HepG2 (cell line): ENCODE data around the gene BAIAP2L1. TPM values are rescaled to one million over a fixed set of nuclear protein-coding genes. Genes with fewer than 3 reads are reported as not detected.

Experiments
- ATAC-seq: fragments of 200-7000 bp; cut with Tn5 transposase; 3 replicates; pipeline ENCODE4 v1.9.1; 2020; ENCODE audit warnings: mild to moderate bottlenecking, moderate library complexity
- BruUV-seq: library from RNA; stranded (reverse); fragments of 400-500 nt; replicated peaks from 2 replicates; lab custom pipeline; 2021; lab: Mats Ljungman, UMichigan
- CTCF ChIA-PET: fragments of 300-600 bp; formaldehyde crosslinking; extraction: SDS; loops from one replicate; lab custom pipeline; 2021; ENCODE audit warnings: low total read pairs, inconsistent platforms, low intra/inter-chr PET ratio; lab: Yijun Ruan, JAX
- POLR2A ChIA-PET: fragments of 350-600 bp; sonication (Branson Sonifier 250); formaldehyde crosslinking; loops from one replicate; lab custom pipeline; 2020; ENCODE audit warnings: antibody characterized with exemption, inconsistent platforms; lab: Yijun Ruan, JAX
- DNase-seq: peaks from one replicate; pipeline ENCODE4 v3.0.0-alpha.2; 2015; ENCODE audit warnings: low spot score
- FAIRE-seq: peaks from 3 replicates; lab custom pipeline; 2011; peaks lifted over from hg19 to GRCh38; lab: Jason Lieb, UNC
- H2AFZ ChIP-seq: one replicate; pipeline ENCODE4 v1.6.1; 2011; ENCODE audit warnings: low read length, inconsistent platforms
- H3K27ac ChIP-seq: fragments of 300-600 bp; 3 replicates; pipeline ENCODE4 v1.8.0; 2011; ENCODE audit warnings: mixed run types, mild to moderate bottlenecking, mixed read lengths, low read length, inconsistent platforms; ENCODE audit not compliant: insufficient read depth; ENCODE audit errors: extremely low read length
- H3K27me3 ChIP-seq, 2 experiments: fragments of 200-600 bp in 1 of 2; 2 replicates in 1 of 2; 3 replicates in 1 of 2; pipeline versions ENCODE4 v1.6.0 to v1.8.0; 2011; ENCODE audit warnings: low read length in 2 of 2, mild to moderate bottlenecking in 2 of 2, moderate library complexity in 2 of 2, inconsistent platforms in 1 of 2; ENCODE audit not compliant: insufficient read depth in 2 of 2, control insufficient read depth in 1 of 2
- H3K36me3 ChIP-seq, 2 experiments: fragments of 200-600 bp in 1 of 2; replicated peaks in 1 of 2; 2 replicates in 1 of 2; 3 replicates in 1 of 2; pipeline versions ENCODE4 v1.5.1 to v1.8.0; 2011; ENCODE audit warnings: low read length in 2 of 2, inconsistent platforms in 1 of 2; ENCODE audit not compliant: insufficient read depth in 2 of 2, control insufficient read depth in 1 of 2
- H3K4me1 ChIP-seq: 2 replicates; pipeline ENCODE4 v1.5.1; 2012; ENCODE audit warnings: low read length, inconsistent platforms; ENCODE audit not compliant: insufficient read depth
- H3K4me2 ChIP-seq: 2 replicates; pipeline ENCODE4 v1.6.0; 2011; ENCODE audit warnings: low read depth, low read length, inconsistent platforms
- H3K4me3 ChIP-seq, 3 experiments: fragments of 200-600 bp in 1 of 3; sonication (generic), shearing (Covaris generic) in 1 of 3; replicated peaks in 1 of 3; 2 replicates each; pipeline ENCODE4 v1.5.1; 2011 to 2016; ENCODE audit warnings: low read length in 3 of 3, inconsistent platforms in 2 of 3, low read depth in 2 of 3, mild to moderate bottlenecking in 2 of 3, control low read depth in 1 of 3, mixed read lengths in 1 of 3; ENCODE audit not compliant: insufficient read depth in 1 of 3
- H3K79me2 ChIP-seq: one replicate; pipeline ENCODE4 v1.6.1; 2011; ENCODE audit warnings: low read length, inconsistent platforms; ENCODE audit not compliant: insufficient read depth
- H3K9ac ChIP-seq: 2 replicates; pipeline ENCODE4 v1.6.0; 2011; ENCODE audit warnings: mild to moderate bottlenecking, low read depth, low read length, inconsistent platforms; ENCODE audit not compliant: insufficient read depth
- H3K9me3 ChIP-seq: 2 replicates; pipeline ENCODE4 v1.5.1; 2012; ENCODE audit warnings: mild to moderate bottlenecking, low read length
- H4K20me1 ChIP-seq: 2 replicates; pipeline ENCODE4 v1.6.0; 2011; ENCODE audit warnings: inconsistent platforms, mild to moderate bottlenecking, low read length, moderate library complexity; ENCODE audit not compliant: insufficient read depth
- GTF3A ChIP-seq: sonication (generic); formaldehyde crosslinking; conservative IDR thresholded peaks from 2 replicates; pipeline ENCODE4 v1.4.0; 2020; ENCODE audit warnings: mild to moderate bottlenecking, missing genetic modification reagents
- ISL2 ChIP-seq: sonication (generic); formaldehyde crosslinking; IDR thresholded peaks from 2 replicates; pipeline ENCODE4 v1.5.0; 2020; ENCODE audit warnings: missing genetic modification reagents
- POLR2G ChIP-seq: fragments of 200-400 bp; formaldehyde crosslinking; IDR thresholded peaks from 2 replicates; pipeline ENCODE4 v1.6.1; 2018; ENCODE audit warnings: mild to moderate bottlenecking, low read depth, low read length, moderate library complexity
- RBFOX2 ChIP-seq: fragments of 200-400 bp; formaldehyde crosslinking; IDR thresholded peaks from 2 replicates; pipeline ENCODE4 v1.6.1; 2017; ENCODE audit warnings: low read depth, mild to moderate bottlenecking, low read length
- SRF ChIP-seq: IDR thresholded peaks from 2 replicates; pipeline ENCODE4 v1.6.1; 2011; ENCODE audit warnings: mild to moderate bottlenecking, low read depth, low read length, moderate library complexity
- ZNF33B ChIP-seq: sonication (generic); formaldehyde crosslinking; IDR thresholded peaks from 2 replicates; pipeline ENCODE4 v1.5.1; 2020; ENCODE audit warnings: mild to moderate bottlenecking, missing genetic modification reagents
- ZNF703 ChIP-seq: sonication (generic); formaldehyde crosslinking; IDR thresholded peaks from 2 replicates; pipeline ENCODE4 v1.5.1; 2020; ENCODE audit warnings: missing genetic modification reagents, mild to moderate bottlenecking, moderate library complexity, borderline replicate concordance
- ZNF780A ChIP-seq: sonication (generic); formaldehyde crosslinking; IDR thresholded peaks from 2 replicates; pipeline ENCODE4 v1.8.0; 2022; ENCODE audit warnings: mild to moderate bottlenecking, missing genetic modification reagents, moderate library complexity
- ZNF879 ChIP-seq: sonication (generic); formaldehyde crosslinking; IDR thresholded peaks from 2 replicates; pipeline ENCODE4 v1.8.1; 2023; ENCODE audit warnings: missing genetic modification reagents
- ZSCAN20 ChIP-seq: sonication (generic); formaldehyde crosslinking; IDR thresholded peaks from 2 replicates; pipeline ENCODE4 v1.4.0; 2020; ENCODE audit warnings: missing genetic modification reagents, mild to moderate bottlenecking, borderline replicate concordance
- WGBS: methylation state at CpG from one replicate; pipeline ENCODE4 v1.1.6; 2017; ENCODE audit warnings: low lambda C conversion rate; 5-methylcytosine and 5-hydroxymethylcytosine counted together
- in situ Hi-C: cut with HindIII; loops from 2 replicates; pipeline ENCODE4 v1.10.0; 2017; ENCODE audit warnings: low pct_unique_long_range_greater_than_20kb; ENCODE audit not compliant: extremely low pct_ligation_motif_present
- intact Hi-C: fragments of 100-400 bp; cut with micrococcal nuclease; formaldehyde crosslinking; loops from one replicate; pipeline ENCODE4 v1.10.0; 2022; ENCODE audit not compliant: unreplicated experiment
- polyA plus RNA-seq, 8 experiments: library from polyadenylated mRNA; depleted of rRNA in 3 of 8; stranded (reverse) in 7 of 8; unstranded in 1 of 8; fragments of >200 nt; fragmentation: Illumina TruSeq in 4 of 8; extraction: Trizol in 4 of 8; gene quantifications; 2 replicates each; pipeline versions ENCODE4 v1.2.1 to v1.2.3, GENCODE V29; 2011 to 2016; ENCODE audit warnings: low read depth in 4 of 8, missing spikeins in 1 of 8, mixed read lengths in 1 of 8; ENCODE audit not compliant: insufficient read depth in 1 of 8
- total RNA-seq, 5 experiments: library from RNA; depleted of rRNA; stranded (reverse); fragments of >200 nt; fragmentation: Illumina TruSeq; extraction: Trizol; gene quantifications; 2 replicates each; pipeline ENCODE4 v1.2.3, GENCODE V29; 2016; ENCODE audit warnings: low read depth in 1 of 5
- TF ChIP-seq, protein P1 (sequence below), 2 experiments: fragments of 450-650 bp in 1 of 2; sonication (generic) in 1 of 2; formaldehyde crosslinking; IDR thresholded peaks; 2 replicates each; pipeline versions ENCODE4 v1.5.0 to v1.8.0; 2020 to 2022; ENCODE audit warnings: mild to moderate bottlenecking in 1 of 2, missing genetic modification reagents in 1 of 2
- TF ChIP-seq, protein P2 (sequence below): fragments of 450-650 bp; IDR thresholded peaks from 2 replicates; pipeline ENCODE4 v1.6.1; 2016
- TF ChIP-seq, protein P3 (sequence below): sonication (generic); formaldehyde crosslinking; IDR thresholded peaks from 2 replicates; pipeline ENCODE4 v1.5.1; 2020; ENCODE audit warnings: missing genetic modification reagents, mild to moderate bottlenecking, borderline replicate concordance
- TF ChIP-seq, protein P4 (sequence below): sonication (generic); formaldehyde crosslinking; IDR thresholded peaks from 2 replicates; pipeline ENCODE4 v1.4.0; 2020; ENCODE audit warnings: missing genetic modification reagents

BAIAP2L1 gene
- total and polyA plus RNA-seq, 2 of the 13 experiments (the other 11 are each of a cell fraction or from before 2014, with no cell fraction given) = 13.0 to 21.5 TPM

DNA sequence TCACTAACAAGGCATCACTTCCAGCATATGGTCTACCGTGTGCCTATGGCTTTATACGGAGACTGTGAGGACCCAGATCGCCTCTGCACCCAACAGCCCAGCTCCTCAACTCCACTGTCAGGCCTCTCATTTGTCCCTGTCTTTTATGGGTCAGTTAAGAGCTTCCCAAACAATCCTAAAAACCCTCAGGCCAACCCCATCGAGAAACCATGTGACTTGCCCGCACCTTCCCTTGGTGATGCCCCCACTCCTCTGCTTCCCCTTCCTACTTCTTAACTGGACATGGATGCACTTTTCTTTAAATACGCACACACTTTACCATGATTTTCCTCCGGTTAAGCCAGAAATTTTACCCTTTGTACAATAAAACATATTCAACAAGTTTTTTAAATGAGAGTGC, 46.8 kb downstream of the BAIAP2L1 start:
- no peaks in the 10 kb centered on the region for H3K79me2 ChIP-seq
- H3K27ac ChIP-seq = peak overlapping the region; percentile 35
- 90% methylated on average over 7 of the region's 7 CpGs for WGBS
- ChIA-PET CTCF (no interaction called here), POLR2A (no interaction called here)
- FAIRE-seq = no peak
- peaks cover 4 to 14% of the 10 kb centered on the region in 2 experiments; a peak in 4 of 5 replicates for H3K36me3 ChIP-seq
- H2AFZ ChIP-seq = no peak overlapping the region
- no peaks in the 10 kb centered on the region for H3K9me3 ChIP-seq
- DNase-seq = no peak
- H3K4me2 ChIP-seq = no peak overlapping the region
- TF ChIP-seq, protein P1, sequence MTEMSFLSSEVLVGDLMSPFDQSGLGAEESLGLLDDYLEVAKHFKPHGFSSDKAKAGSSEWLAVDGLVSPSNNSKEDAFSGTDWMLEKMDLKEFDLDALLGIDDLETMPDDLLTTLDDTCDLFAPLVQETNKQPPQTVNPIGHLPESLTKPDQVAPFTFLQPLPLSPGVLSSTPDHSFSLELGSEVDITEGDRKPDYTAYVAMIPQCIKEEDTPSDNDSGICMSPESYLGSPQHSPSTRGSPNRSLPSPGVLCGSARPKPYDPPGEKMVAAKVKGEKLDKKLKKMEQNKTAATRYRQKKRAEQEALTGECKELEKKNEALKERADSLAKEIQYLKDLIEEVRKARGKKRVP (CRISPR knock-in tag; IDR thresholded peaks at IDR 0.05) = no peak
- TF ChIP-seq, protein P2, sequence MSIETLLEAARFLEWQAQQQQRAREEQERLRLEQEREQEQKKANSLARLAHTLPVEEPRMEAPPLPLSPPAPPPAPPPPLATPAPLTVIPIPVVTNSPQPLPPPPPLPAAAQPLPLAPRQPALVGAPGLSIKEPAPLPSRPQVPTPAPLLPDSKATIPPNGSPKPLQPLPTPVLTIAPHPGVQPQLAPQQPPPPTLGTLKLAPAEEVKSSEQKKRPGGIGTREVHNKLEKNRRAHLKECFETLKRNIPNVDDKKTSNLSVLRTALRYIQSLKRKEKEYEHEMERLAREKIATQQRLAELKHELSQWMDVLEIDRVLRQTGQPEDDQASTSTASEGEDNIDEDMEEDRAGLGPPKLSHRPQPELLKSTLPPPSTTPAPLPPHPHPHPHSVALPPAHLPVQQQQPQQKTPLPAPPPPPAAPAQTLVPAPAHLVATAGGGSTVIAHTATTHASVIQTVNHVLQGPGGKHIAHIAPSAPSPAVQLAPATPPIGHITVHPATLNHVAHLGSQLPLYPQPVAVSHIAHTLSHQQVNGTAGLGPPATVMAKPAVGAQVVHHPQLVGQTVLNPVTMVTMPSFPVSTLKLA = no peak
- H3K27me3 ChIP-seq = no peaks in the 10 kb centered on the region
- intact Hi-C loops = no loop called here
- no peak for ATAC-seq
- in situ Hi-C loops = no loop called here
- H3K4me3 ChIP-seq = no peak overlapping the region
- H4K20me1 ChIP-seq = peaks cover 13% of the 10 kb centered on the region; the same call in 1 of the 2 replicates
- peaks cover 29% of the 10 kb centered on the region for H3K4me1 ChIP-seq
- BruUV-seq = no TSS peak
- no peak overlapping the region for H3K9ac ChIP-seq

DNA sequence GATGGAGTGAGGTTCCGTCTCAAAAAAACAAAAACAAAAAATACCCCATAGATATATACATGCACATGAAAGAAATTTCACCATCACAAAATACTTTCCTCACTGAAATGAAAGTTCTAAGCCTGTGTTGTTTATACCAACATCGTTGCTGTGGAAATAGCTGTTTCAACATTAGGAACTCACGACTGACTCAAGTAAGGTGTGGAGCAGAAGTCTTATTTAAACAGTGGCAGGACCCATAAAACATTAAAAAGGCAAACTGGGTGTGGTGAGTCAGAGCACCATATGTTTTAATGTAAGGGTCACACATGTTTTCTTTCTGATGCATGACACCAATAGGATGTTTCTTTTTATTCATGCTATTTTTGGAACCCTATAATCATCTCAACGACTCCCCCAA, 48.3 kb downstream of the BAIAP2L1 start:
- H3K4me3 ChIP-seq = no peak overlapping the region
- ChIA-PET CTCF (no interaction called here), POLR2A (no interaction called here)
- no TSS peak for BruUV-seq
- in situ Hi-C loops (no loop called here), intact Hi-C loops (no loop called here)
- H3K27ac ChIP-seq = no peak overlapping the region
- H3K9ac ChIP-seq = no peak overlapping the region
- H2AFZ ChIP-seq = no peak overlapping the region
- ATAC-seq (no peak), DNase-seq (no peak), FAIRE-seq (no peak)
- H3K4me1 ChIP-seq = peaks cover 20% of the 10 kb centered on the region
- no peak overlapping the region for H3K4me2 ChIP-seq
- H4K20me1 ChIP-seq = peaks cover 7% of the 10 kb centered on the region; the same call in 1 of the 2 replicates
- H3K9me3 ChIP-seq = no peaks in the 10 kb centered on the region
- peaks cover 4 to 19% of the 10 kb centered on the region in 2 experiments; a peak in 4 of 5 replicates for H3K36me3 ChIP-seq
- WGBS = 88% methylated on average over 4 of the region's 4 CpGs
- no peaks in the 10 kb centered on the region for H3K27me3 ChIP-seq
- no peaks in the 10 kb centered on the region for H3K79me2 ChIP-seq
- TF ChIP-seq ZSCAN20 (no peak), RBFOX2 (no peak), ZNF780A (CRISPR knock-in tag) (no peak), ZNF33B (CRISPR knock-in tag) (no peak), ISL2 (no peak), ZNF703 (CRISPR knock-in tag) (no peak), SRF (no peak), ZNF879 (CRISPR knock-in tag) (no peak), GTF3A (CRISPR knock-in tag) (no peak), POLR2G (no peak)
- TF ChIP-seq, protein P3, sequence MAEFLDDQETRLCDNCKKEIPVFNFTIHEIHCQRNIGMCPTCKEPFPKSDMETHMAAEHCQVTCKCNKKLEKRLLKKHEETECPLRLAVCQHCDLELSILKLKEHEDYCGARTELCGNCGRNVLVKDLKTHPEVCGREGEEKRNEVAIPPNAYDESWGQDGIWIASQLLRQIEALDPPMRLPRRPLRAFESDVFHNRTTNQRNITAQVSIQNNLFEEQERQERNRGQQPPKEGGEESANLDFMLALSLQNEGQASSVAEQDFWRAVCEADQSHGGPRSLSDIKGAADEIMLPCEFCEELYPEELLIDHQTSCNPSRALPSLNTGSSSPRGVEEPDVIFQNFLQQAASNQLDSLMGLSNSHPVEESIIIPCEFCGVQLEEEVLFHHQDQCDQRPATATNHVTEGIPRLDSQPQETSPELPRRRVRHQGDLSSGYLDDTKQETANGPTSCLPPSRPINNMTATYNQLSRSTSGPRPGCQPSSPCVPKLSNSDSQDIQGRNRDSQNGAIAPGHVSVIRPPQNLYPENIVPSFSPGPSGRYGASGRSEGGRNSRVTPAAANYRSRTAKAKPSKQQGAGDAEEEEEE (CRISPR knock-in tag) = no peak
- TF ChIP-seq, protein P4, sequence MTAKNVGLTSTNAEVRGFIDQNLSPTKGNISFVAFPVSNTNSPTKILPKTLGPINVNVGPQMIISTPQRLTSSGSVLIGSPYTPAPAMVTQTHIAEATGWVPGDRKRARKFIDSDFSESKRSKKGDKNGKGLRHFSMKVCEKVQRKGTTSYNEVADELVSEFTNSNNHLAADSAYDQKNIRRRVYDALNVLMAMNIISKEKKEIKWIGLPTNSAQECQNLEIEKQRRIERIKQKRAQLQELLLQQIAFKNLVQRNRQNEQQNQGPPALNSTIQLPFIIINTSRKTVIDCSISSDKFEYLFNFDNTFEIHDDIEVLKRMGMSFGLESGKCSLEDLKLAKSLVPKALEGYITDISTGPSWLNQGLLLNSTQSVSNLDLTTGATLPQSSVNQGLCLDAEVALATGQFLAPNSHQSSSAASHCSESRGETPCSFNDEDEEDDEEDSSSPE = no peak
